Testis (tissue), 3 donors: ENCODE results near the gene PAM16. TPM values are rescaled to one million over a fixed set of nuclear protein-coding genes. Genes with fewer than 3 reads are reported as not detected.

Experiments used
- DNase-seq: peaks from one replicate; pipeline ENCODE4 v3.0.0-alpha.2; 2019
- H3K27ac ChIP-seq, 2 donors: fragments of 200-600 bp; sonication (generic); one replicate each; pipeline ENCODE4 v1.5.1; 2019
- H3K27me3 ChIP-seq: fragments of 200-600 bp; sonication (generic); one replicate; pipeline ENCODE4 v1.5.1; 2019
- H3K36me3 ChIP-seq: fragments of 200-600 bp; sonication (generic); one replicate; pipeline ENCODE4 v1.5.1; 2017; ENCODE audit warnings: low read depth; ENCODE audit errors: missing control alignments
- H3K4me1 ChIP-seq: fragments of 200-600 bp; sonication (generic); one replicate; pipeline ENCODE4 v1.5.1; 2019
- H3K4me3 ChIP-seq, 2 donors: fragments of 200-600 bp; sonication (generic); one replicate each; pipeline ENCODE4 v1.5.1; 2017 to 2019
- H3K9me3 ChIP-seq: fragments of 200-600 bp; sonication (generic); one replicate; pipeline ENCODE4 v1.5.1; 2017
- CTCF ChIP-seq, 3 experiments: fragments of 450-650 bp in 2 of 3; fragments of 200-600 bp in 1 of 3; sonication (generic) in 1 of 3; IDR thresholded peaks; one replicate each; pipeline ENCODE4 v1.5.1; 2016 to 2019; ENCODE audit warnings: antibody characterized with exemption in 3 of 3, mild to moderate bottlenecking in 2 of 3, moderate library complexity in 1 of 3
- POLR2A ChIP-seq: fragments of 450-650 bp; IDR thresholded peaks from one replicate; pipeline ENCODE4 v1.6.1; 2017; ENCODE audit warnings: antibody characterized with exemption, mild to moderate bottlenecking, moderate library complexity
- WGBS, 2 donors: methylation state at CpG; one replicate each; pipeline ENCODE4 v1.1.5; 2018; 5-methylcytosine and 5-hydroxymethylcytosine counted together
- intact Hi-C: fragments of 100-400 bp; cut with DNase I; formaldehyde crosslinking; loops from one replicate; pipeline ENCODE4 v1.15.1; 2023; ENCODE audit warnings: low total_unique reads
- polyA plus RNA-seq: library from polyadenylated mRNA; stranded (reverse); fragments of 350-450 nt; fragmentation: Illumina TruSeq; extraction: RNeasy Lipid Tissue Mini Kit (QIAGEN cat#74804); gene quantifications from one replicate; pipeline ENCODE4 v1.2.3, GENCODE V29; 2014; ENCODE audit warnings: low read depth, low replicate concordance; ENCODE audit not compliant: insufficient read depth
- total RNA-seq, 2 donors: library from RNA; depleted of rRNA; stranded (reverse); fragments of >200 nt; gene quantifications; one replicate each; pipeline ENCODE4 v1.2.3, GENCODE V29; 2016

PAM16 gene
- total and polyA plus RNA-seq, 3 donors from 2014 or later: 61.8 to 148 (median 126) TPM

- Histone ChIP-seq H3K27me3 (no peaks in the 10 kb centered on the region), H3K9me3 (no peaks in the 10 kb centered on the region), H3K4me1 (peaks cover 43% of the 10 kb centered on the region), H3K36me3 (no peaks in the 10 kb centered on the region), H3K4me3 (peak overlapping the region; percentile 58 to 64), H3K27ac (peak overlapping the region; percentile 71 to 82)
- intact Hi-C loops: loop anchor here (5.0 kb wide), 1 partner anchor 40 kb away; no protein-coding TSS in a partner anchor
- peak in 1 of 3 experiments; percentile 25 for TF ChIP-seq CTCF (IDR thresholded peaks at IDR 0.05)
- no peak for TF ChIP-seq POLR2A
- 6% methylated on average over 38 of the region's 57 CpGs; no CpG with 5 or more reads in 1 of the 2 donors for WGBS, 2 donors
- no peak for DNase-seq
Observed at GRCh38 chr16:4327386-4328045, 23.6 kb downstream of the PAM16 start.

GRCh38 chr16:4325253-4325758 is 25.8 kb downstream of the PAM16 start:
- no peak for DNase-seq
- TF ChIP-seq POLR2A (no peak), CTCF (IDR thresholded peaks at IDR 0.05) (no peak)
- no peak overlapping the region for H3K4me3 ChIP-seq
- H3K27me3 ChIP-seq: no peaks in the 10 kb centered on the region
- no peaks in the 10 kb centered on the region for H3K36me3 ChIP-seq
- no peaks in the 10 kb centered on the region for H3K9me3 ChIP-seq
- 83 to 91% methylated on average over 3 to 6 of the region's 6 CpGs for WGBS, 2 donors
- H3K4me1 ChIP-seq: peaks cover 53% of the 10 kb centered on the region
- intact Hi-C loops: loop anchor here (5.0 kb wide), 1 partner anchor 38 kb away; no protein-coding TSS in a partner anchor
- peak overlapping the region in 1 of 2 donors; percentile 72 for H3K27ac ChIP-seq

DNA sequence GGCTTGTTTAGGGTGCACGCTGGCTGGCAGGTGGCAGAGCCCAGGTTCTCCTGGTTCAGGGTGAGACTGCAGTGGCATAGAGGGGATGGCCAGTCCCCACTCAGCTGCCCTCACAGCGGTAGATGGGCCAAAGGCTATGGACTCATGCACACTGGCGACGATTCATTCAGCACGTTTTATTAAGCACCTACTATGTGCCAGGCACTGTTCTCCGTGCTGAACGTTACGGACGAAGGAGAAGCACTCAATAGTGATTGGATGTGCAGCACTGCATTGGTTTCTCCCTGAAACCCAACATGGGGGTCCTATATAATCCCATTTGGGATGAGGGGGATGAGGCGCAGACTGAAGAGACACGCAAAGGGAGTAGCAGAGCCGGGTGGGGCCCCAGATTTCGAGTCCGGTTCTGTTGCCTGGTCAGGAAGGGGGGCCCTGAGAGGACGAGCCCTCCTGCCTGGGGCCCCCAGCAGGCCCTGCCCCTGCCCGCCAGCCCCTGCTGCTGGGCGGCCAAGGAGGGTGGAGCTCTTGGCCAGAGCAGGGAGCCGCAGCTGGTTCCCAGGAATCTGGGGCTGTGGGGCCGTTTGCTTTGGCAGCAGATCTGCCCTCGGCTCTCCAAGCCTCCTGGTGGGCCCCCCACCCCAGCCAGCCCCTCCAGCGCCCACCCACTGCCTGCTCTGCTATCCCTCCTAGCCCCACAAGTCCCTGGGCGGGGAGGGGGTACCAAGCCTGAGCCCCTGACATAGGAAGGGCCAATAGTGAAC is 26.4 kb downstream of the PAM16 start:
- TF ChIP-seq CTCF (IDR thresholded peaks at IDR 0.05) (no peak), POLR2A (no peak)
- H3K4me1 ChIP-seq: peaks cover 59% of the 10 kb centered on the region
- no peak overlapping the region for H3K4me3 ChIP-seq
- no peaks in the 10 kb centered on the region for H3K36me3 ChIP-seq
- DNase-seq: no peak
- intact Hi-C loops: loop anchor here (5.0 kb wide), 1 partner anchor 37 kb away; no protein-coding TSS in a partner anchor
- H3K9me3 ChIP-seq: no peaks in the 10 kb centered on the region
- no peaks in the 10 kb centered on the region for H3K27me3 ChIP-seq
- WGBS, 2 donors: 68 to 69% methylated on average over 14 to 22 of the region's 22 CpGs
- peak overlapping the region in 1 of 2 donors; percentile 72 for H3K27ac ChIP-seq

GRCh38 chr16:4323845-4324488 is 27.2 kb downstream of the PAM16 start:
- 29 to 30% methylated on average over 2 to 11 of the region's 12 CpGs for WGBS, 2 donors
- no peaks in the 10 kb centered on the region for H3K27me3 ChIP-seq
- peaks cover 57% of the 10 kb centered on the region for H3K4me1 ChIP-seq
- DNase-seq: peak; percentile 63
- H3K9me3 ChIP-seq: no peaks in the 10 kb centered on the region
- H3K4me3 ChIP-seq: no peak overlapping the region
- peak overlapping the region; percentile 10 to 85 for H3K27ac ChIP-seq
- TF ChIP-seq CTCF (IDR thresholded peaks at IDR 0.05): no peak
- no peak for TF ChIP-seq POLR2A
- H3K36me3 ChIP-seq: no peaks in the 10 kb centered on the region
- intact Hi-C loops: no loop called here
